HG02610 (cell line): Measurements from ENCODE around the gene PTPDC1.
"Not testable (repeated sequence)": the region's sequence is repeated elsewhere in the genome, so short reads cannot be mapped to it uniquely, and the experiment has no call there.

Source experiments
- ATAC-seq: cut with Tn5 transposase; IDR thresholded peaks from one replicate; pipeline ENCODE4 v1.9.1; 2021; ENCODE audit warnings: mild to moderate bottlenecking, moderate library complexity; ENCODE audit not compliant: unreplicated experiment

PTPDC1 gene

DNA sequence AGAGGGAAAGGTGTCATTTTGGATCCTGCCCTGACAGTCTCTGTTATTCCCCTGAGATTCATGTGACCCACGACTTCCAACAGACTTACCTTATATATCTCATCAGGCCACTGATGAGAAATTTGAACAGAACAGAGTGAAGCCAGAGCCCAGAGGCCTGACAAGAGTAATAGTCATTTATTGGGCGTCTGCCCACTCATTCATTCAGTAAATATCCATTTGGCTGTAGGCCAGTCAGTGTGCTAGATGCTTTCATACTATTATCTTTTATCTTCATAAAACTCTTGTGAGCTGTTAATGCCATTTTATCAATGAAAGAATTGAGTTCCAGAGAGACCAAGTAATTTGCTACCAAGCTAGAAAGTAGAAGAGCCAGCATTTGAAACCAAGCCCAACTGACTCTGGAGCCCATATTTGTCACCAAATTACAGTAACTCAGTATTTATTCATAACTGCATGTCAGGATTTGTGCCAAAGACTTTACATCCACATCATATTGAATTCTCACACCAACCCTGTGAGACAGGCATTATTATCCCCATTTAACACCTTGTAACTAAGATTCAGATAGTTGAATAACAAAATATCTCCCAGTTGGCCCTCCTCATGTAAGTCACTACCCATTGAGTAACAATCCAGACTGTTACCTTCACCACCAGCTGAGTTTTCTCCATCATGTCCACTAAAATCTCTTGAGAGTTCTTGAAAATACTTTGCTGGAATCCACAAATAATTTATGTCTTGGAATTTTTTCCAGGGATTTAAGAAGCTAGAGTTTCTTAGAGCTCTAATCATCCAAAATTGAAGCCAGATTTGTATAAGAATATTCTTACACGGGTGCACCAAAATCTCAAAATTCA, 2.5 kb downstream of the PTPDC1 start:
- ATAC-seq = no peak

DNA sequence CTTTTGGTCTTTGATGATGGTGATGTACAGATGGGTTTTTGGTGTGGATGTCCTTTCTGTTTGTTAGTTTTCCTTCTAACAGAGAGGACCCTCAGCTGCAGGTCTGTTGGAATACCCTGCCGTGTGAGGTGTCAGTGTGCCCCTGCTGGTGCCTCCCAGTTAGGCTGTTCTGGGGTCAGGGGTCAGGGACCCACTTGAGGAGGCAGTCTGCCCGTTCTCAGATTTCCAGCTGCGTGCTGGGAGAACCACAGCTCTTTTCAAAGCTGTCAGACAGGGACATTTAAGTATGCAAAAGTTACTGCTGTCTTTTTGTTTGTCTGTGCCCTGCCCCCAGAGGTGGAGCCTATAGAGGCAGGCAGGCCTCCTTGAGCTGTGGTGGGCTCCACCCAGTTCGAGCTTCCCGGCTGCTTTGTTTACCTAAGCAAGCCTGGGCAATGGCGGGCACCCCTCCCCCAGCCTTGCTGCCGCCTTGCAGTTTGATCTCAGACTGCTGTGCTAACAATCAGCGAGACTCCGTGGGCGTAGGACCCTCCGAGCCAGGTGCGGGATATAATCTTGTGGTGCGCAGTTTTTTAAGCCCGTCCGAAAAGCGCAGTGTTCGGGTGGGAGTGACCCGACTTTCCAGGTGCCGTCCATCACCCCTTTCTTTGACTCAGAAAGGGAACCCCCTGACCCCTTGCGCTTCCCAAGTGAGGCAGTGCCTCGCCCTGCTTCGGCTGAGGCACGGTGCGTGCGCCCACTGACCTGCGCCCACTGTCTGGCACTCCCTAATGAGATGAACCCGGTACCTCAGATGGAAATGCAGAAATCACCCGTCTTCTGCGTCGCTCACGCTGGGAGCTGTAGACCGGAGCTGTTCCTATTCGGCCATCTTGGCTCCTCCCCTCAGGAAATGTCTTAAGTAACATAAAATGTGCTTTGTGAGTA, 10.2 kb downstream of the PTPDC1 start:
- not testable (repeated sequence) for ATAC-seq

DNA sequence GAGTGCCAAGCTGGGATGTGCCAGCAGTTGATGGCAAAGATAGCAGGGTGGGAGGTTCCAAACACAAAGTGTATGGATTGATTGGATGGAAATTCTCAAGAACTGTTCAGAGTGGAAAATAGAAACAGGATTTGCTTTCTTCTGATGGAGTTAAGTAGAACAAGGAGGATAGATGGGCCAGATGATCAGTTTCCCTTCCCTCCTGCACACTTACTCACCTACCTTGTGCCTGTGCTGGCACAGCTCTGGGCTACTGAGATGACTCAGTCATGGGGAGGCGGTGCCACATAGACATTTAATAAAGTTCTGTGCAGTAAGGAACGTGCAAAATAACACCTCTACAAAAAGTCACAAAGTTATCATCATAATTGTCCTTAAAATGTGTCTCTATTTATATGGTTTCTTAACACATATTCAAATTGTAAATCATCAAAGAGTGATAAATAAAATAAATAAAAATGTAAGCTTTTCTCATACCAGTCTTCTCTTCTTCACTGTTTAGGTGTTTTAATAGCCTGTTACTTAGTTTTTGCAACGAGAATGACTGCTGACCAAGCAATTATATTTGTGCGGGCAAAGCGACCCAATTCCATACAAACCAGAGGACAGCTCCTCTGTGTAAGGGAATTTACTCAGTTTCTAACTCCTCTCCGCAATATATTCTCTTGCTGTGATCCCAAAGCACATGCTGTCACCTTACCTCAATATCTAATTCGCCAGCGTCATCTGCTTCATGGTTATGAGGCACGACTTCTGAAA, 12.7 kb downstream of the PTPDC1 start:
- ATAC-seq = no peak

DNA sequence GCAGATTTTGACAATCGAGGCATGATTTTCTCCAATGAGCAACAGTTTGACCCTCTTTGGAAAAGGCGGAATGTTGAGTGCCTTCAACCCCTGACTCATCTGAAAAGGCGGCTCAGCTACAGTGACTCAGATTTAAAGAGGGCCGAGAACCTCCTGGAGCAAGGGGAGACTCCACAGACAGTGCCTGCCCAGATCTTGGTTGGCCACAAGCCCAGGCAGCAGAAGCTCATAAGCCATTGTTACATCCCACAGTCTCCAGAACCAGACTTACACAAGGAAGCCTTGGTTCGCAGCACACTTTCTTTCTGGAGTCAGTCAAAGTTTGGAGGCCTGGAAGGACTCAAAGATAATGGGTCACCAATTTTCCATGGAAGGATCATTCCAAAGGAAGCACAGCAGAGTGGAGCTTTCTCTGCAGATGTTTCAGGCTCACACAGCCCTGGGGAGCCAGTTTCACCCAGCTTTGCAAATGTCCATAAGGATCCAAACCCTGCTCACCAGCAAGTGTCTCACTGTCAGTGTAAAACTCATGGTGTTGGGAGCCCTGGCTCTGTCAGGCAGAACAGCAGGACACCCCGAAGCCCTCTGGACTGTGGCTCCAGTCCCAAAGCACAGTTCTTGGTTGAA, 13.6 kb downstream of the PTPDC1 start:
- no peak for ATAC-seq

DNA sequence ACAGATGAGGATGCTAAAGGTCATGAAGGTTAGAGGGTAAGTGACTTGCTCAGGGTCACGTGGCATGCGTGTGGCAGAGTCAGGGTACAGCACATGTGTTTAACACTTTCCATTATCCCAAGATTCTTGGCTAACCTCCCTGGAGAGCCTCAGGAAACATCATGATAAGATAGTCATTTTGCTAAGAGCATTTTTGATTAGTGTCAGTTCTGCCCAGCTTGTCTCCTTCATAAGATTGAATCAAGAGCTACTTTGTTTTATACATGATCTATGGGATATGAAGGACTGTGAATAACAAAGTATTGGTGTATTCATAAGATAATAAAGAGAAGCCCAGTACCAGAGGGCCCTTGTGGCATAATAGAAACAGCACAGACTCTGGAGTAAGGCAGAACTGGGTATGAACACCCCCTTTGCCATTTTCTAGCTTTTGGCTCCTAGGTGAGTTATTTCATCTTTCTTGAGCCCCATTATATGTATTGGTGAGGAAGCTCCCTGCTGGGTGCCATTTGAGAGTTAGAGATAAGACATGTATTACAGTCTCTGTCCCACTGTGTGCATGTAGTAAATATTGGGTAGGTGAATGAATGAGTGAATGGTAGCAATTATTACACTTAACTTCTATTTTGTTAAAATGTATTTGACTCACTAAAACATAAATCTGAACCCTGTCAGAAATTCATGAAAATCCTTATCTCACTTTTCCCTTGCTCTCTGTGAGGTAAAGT, 16.1 kb downstream of the PTPDC1 start:
- ATAC-seq = no peak

DNA sequence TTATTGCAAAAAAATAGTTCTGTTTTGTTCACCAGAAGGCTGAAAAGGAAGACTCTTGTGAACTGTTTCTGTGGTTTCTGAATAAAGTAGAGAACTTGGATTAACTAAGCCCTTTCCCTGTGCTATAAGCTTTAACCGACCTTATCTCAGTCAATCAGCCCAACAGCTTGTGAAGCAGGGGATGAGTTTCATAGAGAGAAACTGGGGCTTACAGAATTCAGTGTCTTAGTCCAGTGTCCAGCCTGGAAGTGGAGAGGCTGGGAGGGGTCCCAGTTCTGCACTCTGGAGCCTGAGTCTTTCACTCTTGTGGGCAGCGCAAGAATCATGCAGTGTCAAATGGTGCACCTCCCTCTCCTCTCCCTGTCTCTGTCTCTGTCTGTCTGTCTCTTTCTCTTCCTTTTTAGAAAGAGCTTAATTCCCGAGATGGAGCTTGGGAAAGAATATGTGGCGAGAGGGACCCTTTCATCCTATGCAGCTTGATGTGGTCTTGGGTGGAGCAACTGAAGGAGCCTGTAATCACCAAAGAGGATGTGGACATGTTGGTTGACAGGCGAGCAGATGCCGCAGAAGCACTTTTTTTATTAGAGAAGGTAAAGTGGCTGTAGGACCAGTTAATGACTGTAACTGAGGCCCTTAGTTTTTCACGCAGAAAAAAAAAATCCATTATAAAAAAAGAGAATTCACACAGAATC, 17.0 kb downstream of the PTPDC1 start:
- ATAC-seq = no peak

DNA sequence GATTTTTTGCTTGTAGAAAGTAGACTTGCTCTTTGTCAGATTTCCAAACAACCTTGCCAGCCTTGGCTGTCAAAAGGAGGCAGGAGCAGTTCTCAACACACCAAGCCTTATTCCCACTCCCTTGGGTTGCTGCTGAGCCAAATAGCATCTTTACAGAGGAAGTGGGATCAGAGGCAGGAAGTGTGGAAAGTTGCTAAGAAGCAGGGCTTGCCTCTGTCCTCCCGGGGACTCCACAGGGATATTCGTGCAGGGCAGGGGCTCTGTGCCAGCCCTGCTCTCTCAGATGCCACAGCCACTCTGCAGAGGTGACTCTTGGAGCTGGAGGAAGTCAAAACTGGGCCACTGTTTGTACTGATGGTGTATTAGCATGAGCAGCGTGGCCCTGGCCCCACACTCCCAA, 24.3 kb downstream of the PTPDC1 start:
- no peak for ATAC-seq

DNA sequence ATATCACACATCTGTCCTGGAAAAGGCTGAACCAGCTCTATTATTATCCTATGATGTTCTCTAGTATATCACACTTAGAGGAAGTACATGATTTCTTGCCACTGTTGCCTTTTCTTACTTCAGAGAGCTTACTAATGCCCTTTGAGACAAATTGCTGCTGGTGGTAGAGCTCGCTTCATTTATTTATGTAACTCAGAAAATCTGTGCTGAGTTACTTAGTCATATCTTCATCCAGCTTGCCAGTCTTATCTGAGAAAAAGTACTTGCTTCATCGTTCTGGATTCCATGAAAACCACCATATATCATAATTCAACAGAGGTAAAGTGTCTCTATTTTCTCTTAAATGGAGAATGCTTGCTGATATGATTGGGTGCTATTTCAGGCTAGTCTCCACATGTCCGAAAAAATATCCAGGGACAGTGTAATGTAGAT, 26.6 kb downstream of the PTPDC1 start:
- no peak for ATAC-seq

DNA sequence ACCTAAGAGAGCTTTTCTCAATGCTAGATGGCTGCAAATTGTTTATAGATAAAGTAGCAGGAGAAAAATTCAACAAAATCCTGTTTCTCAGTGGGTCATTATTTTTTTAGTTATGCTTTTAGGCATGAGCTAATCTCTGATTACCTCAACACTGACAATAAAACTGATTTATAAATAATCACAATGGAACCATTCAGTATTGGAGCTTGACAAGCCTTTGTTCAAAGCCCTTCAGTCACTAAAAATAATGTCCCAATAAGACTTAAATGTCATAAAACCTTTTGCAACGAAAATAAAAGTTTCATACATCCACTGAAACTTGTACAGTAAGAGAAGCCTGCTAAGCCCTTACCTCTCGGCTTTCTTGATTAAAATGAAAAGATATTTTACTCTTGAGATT, 27.2 kb downstream of the PTPDC1 start:
- ATAC-seq = no peak

DNA sequence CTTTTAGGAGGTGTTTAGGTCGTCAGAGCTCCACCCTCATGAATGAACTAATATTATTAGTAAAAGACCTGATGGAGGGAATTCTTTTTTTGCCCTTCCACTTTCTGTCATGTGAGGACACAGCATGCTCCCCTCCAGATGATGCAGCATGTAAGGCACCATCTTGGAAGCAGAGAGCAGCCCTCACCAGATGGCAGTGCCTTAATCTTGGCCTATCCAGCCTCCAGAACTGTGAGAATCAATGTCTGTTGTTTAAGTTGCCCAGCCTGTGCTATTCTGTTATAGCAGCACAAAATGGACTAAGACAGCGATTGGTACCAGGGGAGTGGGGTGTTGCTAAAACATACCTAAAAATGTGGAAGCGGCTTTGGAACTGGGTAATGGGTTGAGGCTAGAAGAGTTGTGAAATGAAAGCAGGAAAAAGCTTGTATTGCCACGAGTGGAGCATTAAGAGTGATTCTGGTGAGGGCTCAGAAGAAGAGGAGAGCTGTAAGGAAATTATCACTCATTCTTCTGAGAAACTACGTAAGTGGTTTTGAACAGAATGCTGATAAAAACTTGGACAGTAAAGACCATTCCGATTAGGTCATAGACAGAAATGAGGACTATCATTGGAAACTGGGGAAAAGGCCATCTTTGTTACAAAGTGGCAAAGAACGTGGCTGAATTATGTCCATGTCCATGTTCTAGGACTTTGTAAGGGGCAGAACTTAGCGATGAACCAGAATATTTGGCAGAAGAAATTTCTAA, 28.6 kb downstream of the PTPDC1 start:
- no peak for ATAC-seq

DNA sequence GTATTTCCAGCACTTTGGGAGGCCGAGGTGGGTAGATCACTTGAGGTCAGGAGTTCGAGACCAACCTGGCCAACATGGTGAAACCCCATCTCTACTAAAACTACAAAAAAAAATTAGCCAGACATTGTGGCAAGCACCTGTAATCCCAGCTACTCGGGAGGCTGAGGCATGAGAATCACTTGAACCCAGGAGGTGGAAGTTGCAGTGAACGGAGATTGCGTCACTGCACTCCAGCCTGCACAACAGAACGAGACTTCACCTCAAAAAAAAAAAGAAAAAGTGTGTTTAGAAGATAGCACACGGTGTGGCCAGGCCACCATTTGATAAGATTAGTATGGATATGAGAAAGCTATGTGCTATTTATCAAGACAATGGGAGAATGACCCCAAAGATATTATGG, 35.8 kb downstream of the PTPDC1 start:
- ATAC-seq = not testable (repeated sequence)

DNA sequence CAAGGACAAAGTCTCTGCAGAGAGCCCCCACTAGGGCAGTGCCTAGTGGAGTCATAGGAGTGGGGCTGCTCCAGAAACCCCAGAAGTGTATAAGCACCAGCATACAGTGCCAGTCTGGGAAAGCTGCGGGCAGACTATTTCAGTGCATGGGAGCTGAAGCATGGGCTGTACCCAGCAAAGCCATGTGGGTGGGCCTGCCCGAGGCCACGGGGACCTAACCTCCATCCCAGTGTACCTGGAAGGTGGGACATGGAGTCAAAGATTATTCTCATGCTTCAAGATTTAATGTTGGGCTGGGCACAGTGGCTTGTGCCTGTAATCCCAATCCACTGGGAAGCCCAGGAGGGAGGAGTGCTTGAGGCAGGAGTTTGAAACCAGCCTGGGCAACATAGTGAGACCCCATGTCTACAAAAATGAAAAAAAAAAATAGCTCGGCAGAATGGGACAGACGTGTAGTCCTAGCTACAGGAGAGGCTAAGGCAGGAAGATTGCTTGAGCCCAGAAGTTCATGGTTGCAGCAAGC, 36.7 kb downstream of the PTPDC1 start:
- ATAC-seq = no peak

DNA sequence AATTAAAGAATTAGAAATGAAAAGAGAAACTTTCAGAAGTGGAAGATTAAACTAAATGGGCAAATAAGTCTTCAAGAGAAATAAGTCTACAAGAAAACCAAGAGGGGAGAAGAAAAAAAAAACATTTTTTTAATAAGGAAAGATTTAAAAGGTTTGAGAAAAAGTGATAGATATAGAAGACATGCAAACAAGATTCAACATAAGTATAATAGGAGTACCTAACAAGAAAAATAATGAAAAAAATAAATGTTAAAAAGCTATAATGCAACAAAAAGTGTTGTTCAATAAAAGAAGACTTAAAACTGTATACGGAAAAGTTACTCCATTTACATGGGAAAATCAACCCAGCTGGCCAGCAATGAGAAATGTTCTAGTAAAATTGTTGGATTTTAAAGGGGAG, 42.6 kb downstream of the PTPDC1 start:
- no peak for ATAC-seq

DNA sequence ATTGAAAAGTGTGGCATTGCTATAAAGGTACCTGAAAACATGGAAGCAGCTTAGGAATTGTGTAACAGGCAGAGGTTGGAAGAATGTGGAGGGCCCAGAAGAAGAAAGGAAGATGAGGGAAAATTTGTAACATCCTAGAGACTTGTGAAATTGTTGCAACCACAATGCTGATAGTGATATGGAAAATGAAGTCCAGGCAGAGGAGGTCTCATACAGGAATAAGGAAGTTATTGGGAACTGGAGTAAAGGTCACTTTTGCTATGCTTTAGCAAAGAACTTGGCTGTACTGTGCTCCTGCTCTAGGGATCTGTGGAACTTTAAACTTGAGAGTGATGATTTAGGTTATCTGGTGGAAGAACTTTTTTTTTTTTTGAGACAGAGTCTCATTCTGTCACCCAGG, 43.5 kb downstream of the PTPDC1 start:
- no peak for ATAC-seq

DNA sequence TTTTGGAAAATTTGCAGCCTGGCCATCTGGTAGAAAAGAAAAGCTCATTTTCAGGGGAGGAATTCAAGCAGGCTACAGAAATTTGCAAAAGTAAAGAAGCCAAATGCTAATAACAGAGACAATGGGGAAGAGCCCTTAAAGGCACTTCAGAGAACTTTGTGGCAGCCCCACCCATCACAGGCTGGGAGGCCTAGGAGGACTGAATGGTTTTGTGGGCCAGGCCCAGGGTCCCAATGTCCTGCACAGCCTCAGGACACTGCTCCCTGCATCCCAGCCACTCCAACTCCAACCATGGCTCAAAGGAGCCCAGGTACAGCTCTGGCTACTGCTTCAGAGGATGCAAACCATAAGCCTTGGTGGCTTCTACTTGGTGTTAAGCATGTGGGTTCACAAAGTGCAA, 44.3 kb downstream of the PTPDC1 start:
- ATAC-seq = no peak

DNA sequence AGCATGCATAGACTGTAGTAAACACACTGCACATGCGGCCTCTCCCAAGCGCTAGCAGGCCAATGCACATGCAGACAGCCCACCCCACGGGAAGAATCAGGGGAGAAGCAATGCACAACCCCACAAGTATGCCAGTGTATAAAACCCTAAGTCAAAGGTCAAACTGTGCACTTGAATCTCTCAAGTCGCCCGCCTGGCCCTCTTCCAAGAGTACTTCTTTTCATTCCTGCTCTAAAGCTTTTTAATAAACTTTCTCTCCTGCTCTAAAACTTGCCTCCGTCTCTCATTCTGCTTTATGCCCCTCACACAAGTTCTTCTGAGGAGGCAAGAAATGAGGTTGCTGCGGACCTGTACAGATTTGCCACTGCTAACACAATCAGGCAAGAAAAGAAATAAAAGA, 50.4 kb downstream of the PTPDC1 start:
- no peak for ATAC-seq

DNA sequence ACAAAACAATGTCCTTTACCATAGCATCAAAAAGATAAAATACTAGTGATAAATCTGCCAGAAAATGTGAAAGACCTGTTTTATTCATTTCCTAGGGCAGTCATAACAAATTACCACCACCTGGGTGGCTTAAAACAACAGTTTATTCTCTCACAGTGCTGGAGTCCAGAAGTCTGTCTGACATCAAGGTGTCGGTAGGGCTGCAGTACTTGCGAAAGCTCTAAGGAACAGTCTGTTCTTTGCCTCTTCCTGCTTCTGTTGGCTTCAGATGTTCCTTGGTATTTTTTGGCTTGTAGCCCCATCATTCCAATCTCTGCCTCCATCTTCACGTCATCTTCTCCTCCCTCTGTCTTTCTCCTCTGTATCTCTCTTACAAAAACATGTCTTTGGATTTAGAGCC, 51.0 kb downstream of the PTPDC1 start:
- ATAC-seq = no peak

DNA sequence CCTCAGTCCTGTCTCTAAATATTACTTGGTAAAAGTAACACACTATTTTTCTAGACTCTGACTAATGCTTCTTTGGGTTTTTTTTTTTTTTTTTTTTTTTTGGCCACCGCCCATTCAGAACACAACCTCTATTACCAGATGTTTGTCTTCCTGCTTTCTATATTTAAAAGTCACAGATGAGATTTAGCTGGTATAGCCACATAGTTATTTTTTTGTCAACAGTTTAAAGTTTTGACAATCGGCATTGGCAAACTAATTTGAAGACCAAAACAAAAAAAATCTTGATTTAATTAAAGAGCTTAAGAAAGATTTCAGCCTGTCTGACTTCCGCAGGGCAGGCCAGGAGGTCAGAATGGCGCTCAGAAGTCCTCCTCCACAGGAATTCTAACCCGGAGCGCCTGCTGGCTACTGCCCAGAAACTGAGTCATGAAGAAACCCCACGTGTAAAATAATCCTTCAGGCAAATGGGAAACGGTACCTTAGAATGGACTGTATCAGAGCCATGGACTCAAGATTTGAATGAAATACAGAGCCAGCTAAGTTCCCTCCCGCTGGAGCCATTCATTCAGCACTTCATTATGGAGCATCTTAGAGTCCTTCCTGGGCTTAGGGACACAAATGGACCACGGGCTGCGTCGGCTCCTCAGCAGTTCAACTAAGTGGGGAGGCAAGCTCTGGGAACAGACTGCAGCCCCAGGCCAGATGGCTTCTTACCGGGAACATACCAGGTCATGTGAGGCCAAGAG, 55.6 kb downstream of the PTPDC1 start:
- ATAC-seq = no peak
